H1 (cell line): Measurements from ENCODE around the gene KHDRBS1. TPM values are rescaled to one million over a fixed set of nuclear protein-coding genes. Genes with fewer than 3 reads are reported as not detected.

ENCODE experiments used
- RNF2 ChIP-seq: fragments of 200-900, 300-1000 bp; sonication (generic); IDR thresholded peaks from 2 replicates; pipeline ENCODE4 v1.7.1; 2016; ENCODE audit warnings: borderline replicate concordance, low read depth, mild to moderate bottlenecking, antibody characterized with exemption, low read length; ENCODE audit not compliant: poor library complexity, severe bottlenecking; ENCODE audit errors: missing control alignments
- TAF7 ChIP-seq: optimal IDR thresholded peaks from 2 replicates; pipeline ENCODE3; 2011; ENCODE audit warnings: low read depth, mild to moderate bottlenecking, inconsistent platforms, low read length, moderate library complexity, borderline replicate concordance
- TBP ChIP-seq: IDR thresholded peaks from 2 replicates; pipeline ENCODE4 v1.6.1; 2011; ENCODE audit warnings: low read depth, low read length, improper control_type of control experiment
- polyA plus RNA-seq, 7 experiments: library from polyadenylated mRNA; depleted of rRNA in 3 of 7; stranded (reverse) in 5 of 7; unstranded in 2 of 7; fragments of >200 nt in 5 of 7; fragments of 200-250 nt in 2 of 7; gene quantifications; 1 replicate in 5 of 7; 2 replicates in 1 of 7; 4 replicates in 1 of 7; pipeline versions ENCODE4 v1.2.1 to v1.2.3, GENCODE V29; 2011 to 2013; ENCODE audit warnings: missing spikeins in 2 of 7, mixed read lengths in 2 of 7
- total RNA-seq: library from RNA; stranded (reverse); fragmentation: NEBNext Ultra II Directional; extraction: Animal tissue kit (Norgen Biotek cat#: 25700); gene quantifications from 2 replicates; pipeline ENCODE4 v1.2.1, GENCODE V29; 2021
- TF ChIP-seq, protein P1 (sequence below): fragments of 300-600 bp; sonication (generic); IDR thresholded peaks from 2 replicates; pipeline ENCODE4 v1.7.1; 2012; ENCODE audit warnings: low read length, moderate library complexity, mild to moderate bottlenecking, inconsistent platforms; ENCODE audit not compliant: insufficient replicate concordance

The KHDRBS1 gene
- total and polyA plus RNA-seq, 2 of the 8 experiments (the other 6 are each of a cell fraction or from before 2014, with no cell fraction given), result 53.8 to 284 TPM

DNA sequence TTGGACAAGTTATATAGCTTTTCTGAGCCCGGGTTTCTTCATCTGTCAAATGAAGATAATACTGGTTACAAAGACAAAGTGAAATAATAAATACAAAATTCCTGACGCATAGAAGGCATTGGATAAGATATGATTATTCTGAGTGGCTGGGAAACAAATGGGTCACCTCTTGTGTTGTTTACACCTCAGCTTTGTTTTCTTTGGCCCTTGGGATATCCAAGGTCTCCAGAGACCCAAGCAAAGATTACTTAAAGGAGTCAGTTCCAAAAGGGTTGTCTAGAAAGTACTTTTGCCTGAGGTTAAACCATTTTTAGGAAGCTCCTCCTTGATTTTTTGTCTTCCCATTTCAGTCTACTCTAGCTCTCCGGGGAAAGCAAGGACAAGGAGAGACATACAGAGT lies 9.7 kb downstream of the KHDRBS1 start (continued):
- TF ChIP-seq, protein P1, sequence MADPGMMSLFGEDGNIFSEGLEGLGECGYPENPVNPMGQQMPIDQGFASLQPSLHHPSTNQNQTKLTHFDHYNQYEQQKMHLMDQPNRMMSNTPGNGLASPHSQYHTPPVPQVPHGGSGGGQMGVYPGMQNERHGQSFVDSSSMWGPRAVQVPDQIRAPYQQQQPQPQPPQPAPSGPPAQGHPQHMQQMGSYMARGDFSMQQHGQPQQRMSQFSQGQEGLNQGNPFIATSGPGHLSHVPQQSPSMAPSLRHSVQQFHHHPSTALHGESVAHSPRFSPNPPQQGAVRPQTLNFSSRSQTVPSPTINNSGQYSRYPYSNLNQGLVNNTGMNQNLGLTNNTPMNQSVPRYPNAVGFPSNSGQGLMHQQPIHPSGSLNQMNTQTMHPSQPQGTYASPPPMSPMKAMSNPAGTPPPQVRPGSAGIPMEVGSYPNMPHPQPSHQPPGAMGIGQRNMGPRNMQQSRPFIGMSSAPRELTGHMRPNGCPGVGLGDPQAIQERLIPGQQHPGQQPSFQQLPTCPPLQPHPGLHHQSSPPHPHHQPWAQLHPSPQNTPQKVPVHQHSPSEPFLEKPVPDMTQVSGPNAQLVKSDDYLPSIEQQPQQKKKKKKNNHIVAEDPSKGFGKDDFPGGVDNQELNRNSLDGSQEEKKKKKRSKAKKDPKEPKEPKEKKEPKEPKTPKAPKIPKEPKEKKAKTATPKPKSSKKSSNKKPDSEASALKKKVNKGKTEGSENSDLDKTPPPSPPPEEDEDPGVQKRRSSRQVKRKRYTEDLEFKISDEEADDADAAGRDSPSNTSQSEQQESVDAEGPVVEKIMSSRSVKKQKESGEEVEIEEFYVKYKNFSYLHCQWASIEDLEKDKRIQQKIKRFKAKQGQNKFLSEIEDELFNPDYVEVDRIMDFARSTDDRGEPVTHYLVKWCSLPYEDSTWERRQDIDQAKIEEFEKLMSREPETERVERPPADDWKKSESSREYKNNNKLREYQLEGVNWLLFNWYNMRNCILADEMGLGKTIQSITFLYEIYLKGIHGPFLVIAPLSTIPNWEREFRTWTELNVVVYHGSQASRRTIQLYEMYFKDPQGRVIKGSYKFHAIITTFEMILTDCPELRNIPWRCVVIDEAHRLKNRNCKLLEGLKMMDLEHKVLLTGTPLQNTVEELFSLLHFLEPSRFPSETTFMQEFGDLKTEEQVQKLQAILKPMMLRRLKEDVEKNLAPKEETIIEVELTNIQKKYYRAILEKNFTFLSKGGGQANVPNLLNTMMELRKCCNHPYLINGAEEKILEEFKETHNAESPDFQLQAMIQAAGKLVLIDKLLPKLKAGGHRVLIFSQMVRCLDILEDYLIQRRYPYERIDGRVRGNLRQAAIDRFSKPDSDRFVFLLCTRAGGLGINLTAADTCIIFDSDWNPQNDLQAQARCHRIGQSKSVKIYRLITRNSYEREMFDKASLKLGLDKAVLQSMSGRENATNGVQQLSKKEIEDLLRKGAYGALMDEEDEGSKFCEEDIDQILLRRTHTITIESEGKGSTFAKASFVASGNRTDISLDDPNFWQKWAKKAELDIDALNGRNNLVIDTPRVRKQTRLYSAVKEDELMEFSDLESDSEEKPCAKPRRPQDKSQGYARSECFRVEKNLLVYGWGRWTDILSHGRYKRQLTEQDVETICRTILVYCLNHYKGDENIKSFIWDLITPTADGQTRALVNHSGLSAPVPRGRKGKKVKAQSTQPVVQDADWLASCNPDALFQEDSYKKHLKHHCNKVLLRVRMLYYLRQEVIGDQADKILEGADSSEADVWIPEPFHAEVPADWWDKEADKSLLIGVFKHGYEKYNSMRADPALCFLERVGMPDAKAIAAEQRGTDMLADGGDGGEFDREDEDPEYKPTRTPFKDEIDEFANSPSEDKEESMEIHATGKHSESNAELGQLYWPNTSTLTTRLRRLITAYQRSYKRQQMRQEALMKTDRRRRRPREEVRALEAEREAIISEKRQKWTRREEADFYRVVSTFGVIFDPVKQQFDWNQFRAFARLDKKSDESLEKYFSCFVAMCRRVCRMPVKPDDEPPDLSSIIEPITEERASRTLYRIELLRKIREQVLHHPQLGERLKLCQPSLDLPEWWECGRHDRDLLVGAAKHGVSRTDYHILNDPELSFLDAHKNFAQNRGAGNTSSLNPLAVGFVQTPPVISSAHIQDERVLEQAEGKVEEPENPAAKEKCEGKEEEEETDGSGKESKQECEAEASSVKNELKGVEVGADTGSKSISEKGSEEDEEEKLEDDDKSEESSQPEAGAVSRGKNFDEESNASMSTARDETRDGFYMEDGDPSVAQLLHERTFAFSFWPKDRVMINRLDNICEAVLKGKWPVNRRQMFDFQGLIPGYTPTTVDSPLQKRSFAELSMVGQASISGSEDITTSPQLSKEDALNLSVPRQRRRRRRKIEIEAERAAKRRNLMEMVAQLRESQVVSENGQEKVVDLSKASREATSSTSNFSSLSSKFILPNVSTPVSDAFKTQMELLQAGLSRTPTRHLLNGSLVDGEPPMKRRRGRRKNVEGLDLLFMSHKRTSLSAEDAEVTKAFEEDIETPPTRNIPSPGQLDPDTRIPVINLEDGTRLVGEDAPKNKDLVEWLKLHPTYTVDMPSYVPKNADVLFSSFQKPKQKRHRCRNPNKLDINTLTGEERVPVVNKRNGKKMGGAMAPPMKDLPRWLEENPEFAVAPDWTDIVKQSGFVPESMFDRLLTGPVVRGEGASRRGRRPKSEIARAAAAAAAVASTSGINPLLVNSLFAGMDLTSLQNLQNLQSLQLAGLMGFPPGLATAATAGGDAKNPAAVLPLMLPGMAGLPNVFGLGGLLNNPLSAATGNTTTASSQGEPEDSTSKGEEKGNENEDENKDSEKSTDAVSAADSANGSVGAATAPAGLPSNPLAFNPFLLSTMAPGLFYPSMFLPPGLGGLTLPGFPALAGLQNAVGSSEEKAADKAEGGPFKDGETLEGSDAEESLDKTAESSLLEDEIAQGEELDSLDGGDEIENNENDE, result no peak
- TF ChIP-seq TBP, result no peak
- TF ChIP-seq TAF7, result no peak
- TF ChIP-seq RNF2, result no peak
